ENCODE results near the gene MTMR3. TPM values are rescaled to one million over a fixed set of nuclear protein-coding genes. Genes with fewer than 3 reads are reported as not detected.

MTMR3 gene
- total RNA-seq, 1 donor from 2014 or later = 35.4 TPM

- Histone ChIP-seq H3K36me3 (no peaks in the 10 kb centered on the region), H2AFZ (replicated peaks) (no peak overlapping the region), H3K4me2 (no peak overlapping the region), H3K4me1 (peaks cover 11% of the 10 kb centered on the region), H3K9me3 (ENCODE audit: low read depth) (no peaks in the 10 kb centered on the region), H3K79me2 (ENCODE audit: low read depth) (peaks cover 7% of the 10 kb centered on the region), H3K27ac (no peak overlapping the region), H3F3A (ENCODE audit: low read depth) (no peaks in the 10 kb centered on the region), H3K27me3 (no peaks in the 10 kb centered on the region), H3K9ac (no peak overlapping the region), H3K4me3 (no peak overlapping the region), H4K20me1 (ENCODE audit: low read depth) (peaks cover 5% of the 10 kb centered on the region)
- Mint-ChIP-seq H3K9me3 (no peaks in the 10 kb centered on the region), H3K27ac (no peak overlapping the region), H3K27me3 (ENCODE audit: insufficient read depth, low read depth) (peaks cover 2% of the 10 kb centered on the region), H3K4me3 (no peak overlapping the region), H3K4me1 (no peaks in the 10 kb centered on the region), H3K36me3 (peaks cover 3% of the 10 kb centered on the region)
- no peak for DNase-seq (ENCODE audit: low spot score)
- TF ChIP-seq CTCF (IDR thresholded peaks at IDR 0.05) = no peak
- no peak for TF ChIP-seq EZH2phosphoT487 (IDR thresholded peaks at IDR 0.05)
- no peak for TF ChIP-seq EZH2 (IDR thresholded peaks at IDR 0.05)
These were observed 94.1 kb downstream of the MTMR3 start for GRCh38 chr22:29977107-29977506.

- H3K27me3 Mint-ChIP-seq (ENCODE audit: insufficient read depth, low read depth) = no peaks in the 10 kb centered on the region
- peaks cover 9% of the 10 kb centered on the region for H3K36me3 Mint-ChIP-seq
- H2AFZ ChIP-seq (replicated peaks) = no peak overlapping the region
- H3K36me3 ChIP-seq = no peaks in the 10 kb centered on the region
- H4K20me1 ChIP-seq (ENCODE audit: low read depth) = peaks cover 1% of the 10 kb centered on the region
- no peaks in the 10 kb centered on the region for H3K9me3 Mint-ChIP-seq
- H3K4me3 Mint-ChIP-seq = no peak overlapping the region
- H3K9me3 ChIP-seq (ENCODE audit: low read depth) = no peaks in the 10 kb centered on the region
- peaks cover 10% of the 10 kb centered on the region for H3F3A ChIP-seq (ENCODE audit: low read depth)
- no peak overlapping the region for H3K27ac Mint-ChIP-seq
- no peak overlapping the region for H3K9ac ChIP-seq
- no peak overlapping the region for H3K4me2 ChIP-seq
- peak overlapping the region; percentile 15 for H3K27ac ChIP-seq
- no peaks in the 10 kb centered on the region for H3K4me1 Mint-ChIP-seq
- peaks cover 7% of the 10 kb centered on the region for H3K79me2 ChIP-seq (ENCODE audit: low read depth)
- no peak overlapping the region for H3K4me3 ChIP-seq
- DNase-seq (ENCODE audit: low spot score) = no peak
- peaks cover 2% of the 10 kb centered on the region for H3K4me1 ChIP-seq
- TF ChIP-seq EZH2phosphoT487 (IDR thresholded peaks at IDR 0.05) = no peak
- no peak for TF ChIP-seq EZH2 (IDR thresholded peaks at IDR 0.05)
- TF ChIP-seq CTCF (IDR thresholded peaks at IDR 0.05) = no peak
- H3K27me3 ChIP-seq = no peaks in the 10 kb centered on the region
These were observed 96.9 kb downstream of the MTMR3 start for GRCh38 chr22:29979777-29980321.

GRCh38 chr22:29983296-29983917, 100.4 kb downstream of the MTMR3 start:
- Histone ChIP-seq H3K79me2 (ENCODE audit: low read depth) (peaks cover 6% of the 10 kb centered on the region), H3K4me1 (peaks cover 32% of the 10 kb centered on the region), H2AFZ (replicated peaks) (no peak overlapping the region), H3K4me3 (no peak overlapping the region), H4K20me1 (ENCODE audit: low read depth) (peaks cover 23% of the 10 kb centered on the region), H3K9me3 (ENCODE audit: low read depth) (no peaks in the 10 kb centered on the region), H3K4me2 (no peak overlapping the region), H3K9ac (no peak overlapping the region), H3F3A (ENCODE audit: low read depth) (peaks cover 34% of the 10 kb centered on the region), H3K27ac (no peak overlapping the region), H3K27me3 (no peaks in the 10 kb centered on the region), H3K36me3 (no peaks in the 10 kb centered on the region)
- no peak overlapping the region for H3K4me3 Mint-ChIP-seq
- no peak overlapping the region for H3K27ac Mint-ChIP-seq
- no peaks in the 10 kb centered on the region for H3K9me3 Mint-ChIP-seq
- DNase-seq (ENCODE audit: low spot score) = no peak
- TF ChIP-seq EZH2 (IDR thresholded peaks at IDR 0.05) (no peak), EZH2phosphoT487 (IDR thresholded peaks at IDR 0.05) (no peak), CTCF (IDR thresholded peaks at IDR 0.05) (no peak)
- H3K36me3 Mint-ChIP-seq = peaks cover 12% of the 10 kb centered on the region
- H3K4me1 Mint-ChIP-seq = peaks cover 9% of the 10 kb centered on the region
- peaks cover 2% of the 10 kb centered on the region for H3K27me3 Mint-ChIP-seq (ENCODE audit: insufficient read depth, low read depth)

Measured in neural progenitor cell (in vitro differentiated cells).